ENCODE measurements around the gene RNF227.

The RNF227 gene

DNA sequence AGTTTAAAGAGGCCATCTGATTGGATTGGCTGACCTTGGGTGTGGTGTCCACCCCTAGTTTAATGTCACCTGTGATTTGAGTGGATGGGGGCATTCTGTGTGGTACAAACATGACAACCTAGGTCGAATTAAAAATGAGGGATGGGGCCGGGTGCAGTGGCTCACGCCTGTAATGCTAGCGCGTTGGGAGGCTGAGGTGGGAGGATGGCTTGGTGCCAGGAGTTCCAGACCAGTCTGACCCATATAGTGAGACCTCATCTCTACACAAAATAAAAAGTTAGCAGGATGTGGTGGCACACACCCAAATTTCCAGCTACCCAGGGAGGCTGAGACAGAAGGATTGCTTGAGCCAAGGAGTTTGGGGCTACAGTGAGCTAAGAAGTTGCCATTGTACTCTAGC, 30.4 kb upstream of the RNF227 start:
- H3K4me1 ChIP-seq (ENCODE audit: control insufficient read depth, insufficient read depth, low read length) = no peaks in the 10 kb centered on the region
- H3K27ac ChIP-seq (ENCODE audit: low read length) = no peak overlapping the region
- H3K27me3 ChIP-seq (ENCODE audit: control insufficient read depth, insufficient read depth, low read length) = no peaks in the 10 kb centered on the region
- H3K4me3 ChIP-seq (ENCODE audit: low read length) = no peak overlapping the region
- H3K9me3 ChIP-seq (ENCODE audit: control insufficient read depth, insufficient read depth, low read length) = no peaks in the 10 kb centered on the region
- H3K36me3 ChIP-seq (ENCODE audit: control insufficient read depth, insufficient read depth, low read length) = peaks cover 26% of the 10 kb centered on the region
- DNase-seq (ENCODE audit: low read depth, low spot score) = no peak
- no CpG with 5 or more reads among the region's 5 CpGs for WGBS (ENCODE audit: insufficient coverage, insufficient read length)

GRCh38 chr17:7945651-7946050, 29.6 kb upstream of the RNF227 start:
- no peaks in the 10 kb centered on the region for H3K4me1 ChIP-seq (ENCODE audit: control insufficient read depth, insufficient read depth, low read length)
- WGBS (ENCODE audit: insufficient coverage, insufficient read length) = no CpG with 5 or more reads among the region's 7 CpGs
- no peak for DNase-seq (ENCODE audit: low read depth, low spot score)
- no peak overlapping the region for H3K4me3 ChIP-seq (ENCODE audit: low read length)
- no peak overlapping the region for H3K27ac ChIP-seq (ENCODE audit: low read length)
- H3K27me3 ChIP-seq (ENCODE audit: control insufficient read depth, insufficient read depth, low read length) = no peaks in the 10 kb centered on the region
- no peaks in the 10 kb centered on the region for H3K9me3 ChIP-seq (ENCODE audit: control insufficient read depth, insufficient read depth, low read length)
- peaks cover 29% of the 10 kb centered on the region for H3K36me3 ChIP-seq (ENCODE audit: control insufficient read depth, insufficient read depth, low read length)

DNA sequence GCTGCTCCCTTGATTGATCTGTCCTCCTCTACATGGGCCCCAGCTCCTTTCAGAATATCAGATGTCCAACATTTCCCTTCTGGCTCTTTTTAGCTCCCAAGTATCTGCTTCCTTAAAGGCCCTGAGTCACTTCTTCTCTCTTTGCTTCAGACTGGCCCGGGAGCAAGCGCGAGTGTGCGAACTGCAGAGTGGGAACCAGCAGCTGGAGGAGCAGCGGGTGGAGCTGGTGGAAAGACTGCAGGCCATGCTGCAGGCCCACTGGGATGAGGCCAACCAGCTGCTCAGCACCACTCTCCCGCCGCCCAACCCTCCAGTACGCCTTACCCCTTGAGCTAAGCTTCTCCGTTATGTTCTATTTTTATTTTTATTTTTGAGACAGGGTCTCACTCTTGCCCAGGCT, 28.2 kb upstream of the RNF227 start:
- H3K27me3 ChIP-seq (ENCODE audit: control insufficient read depth, insufficient read depth, low read length) = no peaks in the 10 kb centered on the region
- no peak overlapping the region for H3K27ac ChIP-seq (ENCODE audit: low read length)
- no peaks in the 10 kb centered on the region for H3K4me1 ChIP-seq (ENCODE audit: control insufficient read depth, insufficient read depth, low read length)
- no CpG with 5 or more reads among the region's 9 CpGs for WGBS (ENCODE audit: insufficient coverage, insufficient read length)
- DNase-seq (ENCODE audit: low read depth, low spot score) = no peak
- H3K36me3 ChIP-seq (ENCODE audit: control insufficient read depth, insufficient read depth, low read length) = peaks cover 35% of the 10 kb centered on the region
- H3K4me3 ChIP-seq (ENCODE audit: low read length) = no peak overlapping the region
- no peaks in the 10 kb centered on the region for H3K9me3 ChIP-seq (ENCODE audit: control insufficient read depth, insufficient read depth, low read length)

- H3K4me3 ChIP-seq (ENCODE audit: low read length) = no peak overlapping the region
- H3K9me3 ChIP-seq (ENCODE audit: control insufficient read depth, insufficient read depth, low read length) = no peaks in the 10 kb centered on the region
- H3K27me3 ChIP-seq (ENCODE audit: control insufficient read depth, insufficient read depth, low read length) = no peaks in the 10 kb centered on the region
- H3K36me3 ChIP-seq (ENCODE audit: control insufficient read depth, insufficient read depth, low read length) = peaks cover 34% of the 10 kb centered on the region
- WGBS (ENCODE audit: insufficient coverage, insufficient read length) = no CpG with 5 or more reads among the region's 13 CpGs
- no peak overlapping the region for H3K27ac ChIP-seq (ENCODE audit: low read length)
- no peaks in the 10 kb centered on the region for H3K4me1 ChIP-seq (ENCODE audit: control insufficient read depth, insufficient read depth, low read length)
- no peak for DNase-seq (ENCODE audit: low read depth, low spot score)
Measured at GRCh38 chr17:7943291-7943690, 27.2 kb upstream of the RNF227 start.

- no peak for DNase-seq (ENCODE audit: low read depth, low spot score)
- H3K27me3 ChIP-seq (ENCODE audit: control insufficient read depth, insufficient read depth, low read length) = no peaks in the 10 kb centered on the region
- no peak overlapping the region for H3K27ac ChIP-seq (ENCODE audit: low read length)
- no CpG with 5 or more reads among the region's 6 CpGs for WGBS (ENCODE audit: insufficient coverage, insufficient read length)
- no peaks in the 10 kb centered on the region for H3K9me3 ChIP-seq (ENCODE audit: control insufficient read depth, insufficient read depth, low read length)
- peaks cover 27% of the 10 kb centered on the region for H3K36me3 ChIP-seq (ENCODE audit: control insufficient read depth, insufficient read depth, low read length)
- no peak overlapping the region for H3K4me3 ChIP-seq (ENCODE audit: low read length)
- H3K4me1 ChIP-seq (ENCODE audit: control insufficient read depth, insufficient read depth, low read length) = no peaks in the 10 kb centered on the region
Measured at GRCh38 chr17:7940743-7941142, 24.7 kb upstream of the RNF227 start.

DNA sequence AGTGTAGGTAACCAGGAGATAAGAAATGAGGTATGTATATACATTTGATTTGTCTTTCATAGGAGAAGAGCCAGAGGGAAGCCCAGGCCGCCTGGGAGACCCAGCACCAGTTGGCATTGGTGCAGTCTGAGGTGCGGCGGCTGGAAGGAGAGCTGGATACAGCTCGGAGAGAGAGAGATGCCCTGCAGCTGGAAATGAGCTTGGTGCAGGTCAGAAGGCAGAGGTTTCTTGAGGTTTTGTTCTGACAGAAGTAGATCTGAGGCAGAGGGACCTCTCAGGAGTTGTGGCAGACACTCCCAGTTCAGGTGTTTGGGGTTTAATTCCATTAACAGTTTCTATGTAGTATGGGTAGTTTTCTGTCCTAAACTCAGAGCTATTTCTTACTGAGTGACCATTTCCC, 23.9 kb upstream of the RNF227 start:
- Histone ChIP-seq H3K27ac (ENCODE audit: low read length) (no peak overlapping the region), H3K4me1 (ENCODE audit: control insufficient read depth, insufficient read depth, low read length) (no peaks in the 10 kb centered on the region), H3K27me3 (ENCODE audit: control insufficient read depth, insufficient read depth, low read length) (no peaks in the 10 kb centered on the region), H3K4me3 (ENCODE audit: low read length) (no peak overlapping the region), H3K9me3 (ENCODE audit: control insufficient read depth, insufficient read depth, low read length) (no peaks in the 10 kb centered on the region), H3K36me3 (ENCODE audit: control insufficient read depth, insufficient read depth, low read length) (peaks cover 24% of the 10 kb centered on the region)
- DNase-seq (ENCODE audit: low read depth, low spot score) = no peak
- no CpG with 5 or more reads among the region's 4 CpGs for WGBS (ENCODE audit: insufficient coverage, insufficient read length)

- Histone ChIP-seq H3K4me1 (ENCODE audit: control insufficient read depth, insufficient read depth, low read length) (peaks cover 1% of the 10 kb centered on the region; the same call in 1 of the 2 replicates), H3K9me3 (ENCODE audit: control insufficient read depth, insufficient read depth, low read length) (no peaks in the 10 kb centered on the region), H3K27me3 (ENCODE audit: control insufficient read depth, insufficient read depth, low read length) (no peaks in the 10 kb centered on the region), H3K36me3 (ENCODE audit: control insufficient read depth, insufficient read depth, low read length) (peaks cover 11% of the 10 kb centered on the region; the same call in 1 of the 2 replicates), H3K4me3 (ENCODE audit: low read length) (no peak overlapping the region), H3K27ac (ENCODE audit: low read length) (no peak overlapping the region)
- DNase-seq (ENCODE audit: low read depth, low spot score) = no peak
Measured at GRCh38 chr17:7935859-7936258, 19.8 kb upstream of the RNF227 start.

GRCh38 chr17:7932949-7933348, 16.9 kb upstream of the RNF227 start:
- DNase-seq (ENCODE audit: low read depth, low spot score) = no peak
- H3K27ac ChIP-seq (ENCODE audit: low read length) = no peak overlapping the region
- peaks cover 11% of the 10 kb centered on the region for H3K27me3 ChIP-seq (ENCODE audit: control insufficient read depth, insufficient read depth, low read length)
- WGBS (ENCODE audit: insufficient coverage, insufficient read length) = no CpG with 5 or more reads among the region's 16 CpGs
- peak overlapping the region; percentile 84; the same call in 1 of the 2 replicates for H3K4me3 ChIP-seq (ENCODE audit: low read length)
- no peaks in the 10 kb centered on the region for H3K9me3 ChIP-seq (ENCODE audit: control insufficient read depth, insufficient read depth, low read length)
- H3K4me1 ChIP-seq (ENCODE audit: control insufficient read depth, insufficient read depth, low read length) = peaks cover 1% of the 10 kb centered on the region; the same call in 1 of the 2 replicates
- H3K36me3 ChIP-seq (ENCODE audit: control insufficient read depth, insufficient read depth, low read length) = peaks cover 2% of the 10 kb centered on the region; the same call in 1 of the 2 replicates

- peaks cover 2% of the 10 kb centered on the region; the same call in 1 of the 2 replicates for H3K36me3 ChIP-seq (ENCODE audit: control insufficient read depth, insufficient read depth, low read length)
- no peak overlapping the region for H3K27ac ChIP-seq (ENCODE audit: low read length)
- H3K4me1 ChIP-seq (ENCODE audit: control insufficient read depth, insufficient read depth, low read length) = peaks cover 1% of the 10 kb centered on the region; the same call in 1 of the 2 replicates
- no peak for DNase-seq (ENCODE audit: low read depth, low spot score)
- H3K9me3 ChIP-seq (ENCODE audit: control insufficient read depth, insufficient read depth, low read length) = no peaks in the 10 kb centered on the region
- peaks cover 12% of the 10 kb centered on the region for H3K27me3 ChIP-seq (ENCODE audit: control insufficient read depth, insufficient read depth, low read length)
- no CpG with 5 or more reads among the region's 17 CpGs for WGBS (ENCODE audit: insufficient coverage, insufficient read length)
- H3K4me3 ChIP-seq (ENCODE audit: low read length) = peak overlapping the region; percentile 84; the same call in 1 of the 2 replicates
Measured at GRCh38 chr17:7932483-7932891, 16.4 kb upstream of the RNF227 start.

DNA sequence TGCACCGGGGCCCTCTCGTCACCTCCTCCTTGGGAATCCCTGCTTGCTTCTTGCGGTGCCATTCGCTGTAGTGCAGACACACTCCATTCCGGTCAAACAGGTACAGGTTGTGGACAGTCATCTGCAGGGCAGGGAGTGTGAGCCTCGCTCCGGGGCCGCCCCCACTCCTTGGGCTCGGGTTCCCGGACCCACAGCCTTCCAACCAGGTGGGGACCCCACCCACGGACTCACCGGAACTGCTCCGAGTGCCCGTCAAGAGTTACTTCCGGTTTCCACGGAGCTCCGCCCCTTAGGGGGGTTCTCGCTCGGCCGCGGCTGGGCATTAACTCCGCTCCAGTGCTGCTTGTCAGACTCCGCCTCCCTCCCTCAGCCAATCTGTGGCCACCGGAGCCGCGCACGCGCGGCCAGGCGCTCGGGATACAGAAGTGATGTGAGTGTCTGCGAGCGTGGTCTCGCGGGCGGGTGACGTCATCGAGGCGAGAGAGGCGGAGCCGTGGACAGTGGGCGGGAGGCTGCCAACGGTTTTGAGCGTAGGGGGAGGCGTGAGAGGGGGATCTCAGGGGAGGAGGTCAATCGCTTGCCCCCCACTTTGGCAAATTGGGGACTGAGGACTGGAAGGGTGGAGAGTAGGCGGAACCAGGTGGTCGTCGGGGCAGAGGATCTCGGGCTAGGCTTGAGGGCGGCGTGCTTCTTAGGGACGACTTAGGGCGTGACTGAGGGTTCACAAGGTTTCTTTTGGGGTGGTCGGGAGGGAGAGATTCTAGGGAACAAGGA, 15.8 kb upstream of the RNF227 start, which contains the start of the genes CNTROB and TRAPPC1:
Gene CNTROB (plus strand): TSS at position 498 of the 774 bp plus-strand sequence. CDS start 874 bp downstream, outside the sequence.
Gene TRAPPC1 (minus strand): TSS at position 238 of the 774 bp plus-strand sequence. CDS start 117 bp downstream, at position 121.
- no CpG with 5 or more reads among the region's 55 CpGs for WGBS (ENCODE audit: insufficient coverage, insufficient read length)
- Histone ChIP-seq H3K4me1 (ENCODE audit: control insufficient read depth, insufficient read depth, low read length) (peaks cover 1% of the 10 kb centered on the region; the same call in 1 of the 2 replicates), H3K4me3 (ENCODE audit: low read length) (peak within 1 kb of the TSS; percentile 84), H3K27me3 (ENCODE audit: control insufficient read depth, insufficient read depth, low read length) (peaks cover 13% of the 10 kb centered on the region), H3K36me3 (ENCODE audit: control insufficient read depth, insufficient read depth, low read length) (peaks cover 2% of the 10 kb centered on the region; the same call in 1 of the 2 replicates), H3K27ac (ENCODE audit: low read length) (no peak within 1 kb of the TSS), H3K9me3 (ENCODE audit: control insufficient read depth, insufficient read depth, low read length) (no peaks in the 10 kb centered on the region)
- DNase-seq (ENCODE audit: low read depth, low spot score) = peak; percentile 97
